K562 (cell line): ENCODE data around the gene TARS3. TPM values are rescaled to one million over a fixed set of nuclear protein-coding genes. Genes with fewer than 3 reads are reported as not detected.

Source experiments
- ATAC-seq: fragments of 200-7000 bp; cut with Tn5 transposase; 3 replicates; pipeline ENCODE4 v1.9.1; 2020; ENCODE audit warnings: moderate library complexity
- BruUV-seq: library from RNA; stranded (reverse); fragments of 400-500 nt; replicated peaks from 2 replicates; lab custom pipeline; 2021; lab: Mats Ljungman, UMichigan
- CTCF ChIA-PET: fragments of 300-600 bp; formaldehyde crosslinking; extraction: SDS; loops from one replicate; lab custom pipeline; 2021; ENCODE audit warnings: low intra/inter-chr PET ratio; lab: Yijun Ruan, JAX
- POLR2A ChIA-PET: fragments of 300-600, 350-650 bp; sonication (Branson Sonifier 250); formaldehyde crosslinking; extraction: SDS; loops from one replicate; lab custom pipeline; 2021; ENCODE audit warnings: antibody characterized with exemption, inconsistent platforms; lab: Yijun Ruan, JAX
- DNase-seq, 4 experiments: peaks; one replicate each; pipeline versions ENCODE4 v3.0.0 to v3.0.0-alpha.2; 2011 to 2018; ENCODE audit warnings: low spot score in 3 of 4, mixed read lengths in 3 of 4; ENCODE audit errors: extremely low read depth in 1 of 4
- FAIRE-seq: peaks from 2 replicates; lab custom pipeline; 2011; peaks lifted over from hg19 to GRCh38; lab: Jason Lieb, UNC
- H2AFZ ChIP-seq: 2 replicates; pipeline ENCODE4 v1.6.0; 2011; ENCODE audit warnings: low read depth, low read length, control low read depth, inconsistent platforms
- H3K27ac ChIP-seq: fragments of 200-600 bp; 3 replicates; pipeline ENCODE4 v1.8.0; 2011; ENCODE audit warnings: low read depth, mild to moderate bottlenecking, control low read depth, inconsistent platforms, low read length, moderate library complexity, mixed read lengths; ENCODE audit errors: extremely low read depth
- H3K27me3 ChIP-seq, 2 experiments: fragments of 300-600 bp in 1 of 2; 2 replicates in 1 of 2; 3 replicates in 1 of 2; pipeline versions ENCODE4 v1.6.0 to v1.8.0; 2011; ENCODE audit warnings: inconsistent platforms in 2 of 2, low read length in 2 of 2, mild to moderate bottlenecking in 1 of 2, mixed read lengths in 1 of 2, moderate library complexity in 1 of 2; ENCODE audit not compliant: control insufficient read depth in 2 of 2, insufficient read depth in 2 of 2
- H3K36me3 ChIP-seq: fragments of 300-600 bp; 3 replicates; pipeline ENCODE4 v1.8.0; 2011; ENCODE audit warnings: mild to moderate bottlenecking, low read length, inconsistent platforms; ENCODE audit not compliant: control insufficient read depth, insufficient read depth
- H3K4me1 ChIP-seq, 2 experiments: fragments of 200-600 bp in 1 of 2; replicated peaks in 1 of 2; 2 replicates in 1 of 2; 3 replicates in 1 of 2; pipeline versions ENCODE4 v1.5.1 to v1.8.0; 2011; ENCODE audit warnings: inconsistent platforms in 2 of 2, low read length in 2 of 2, mild to moderate bottlenecking in 1 of 2, mixed read lengths in 1 of 2, moderate library complexity in 1 of 2; ENCODE audit not compliant: control insufficient read depth in 2 of 2, insufficient read depth in 2 of 2
- H3K4me2 ChIP-seq: 2 replicates; pipeline ENCODE4 v1.6.1; 2011; ENCODE audit warnings: low read length, control low read depth, inconsistent platforms, mixed read lengths; ENCODE audit not compliant: insufficient read depth
- H3K4me3 ChIP-seq: fragments of 200-600 bp; sonication (generic), shearing (Covaris generic); 2 replicates; pipeline ENCODE4 v1.5.1; 2016; ENCODE audit warnings: control low read depth, inconsistent platforms
- H3K79me2 ChIP-seq: fragments of 200-600 bp; 3 replicates; pipeline ENCODE4 v1.8.0; 2011; ENCODE audit warnings: low read length, inconsistent platforms; ENCODE audit not compliant: control insufficient read depth, insufficient read depth
- H3K9ac ChIP-seq, 2 experiments: 2 replicates each; pipeline versions ENCODE4 v1.6.0 to v1.6.1; 2011; ENCODE audit warnings: low read depth in 2 of 2, low read length in 2 of 2, control low read depth in 1 of 2, inconsistent platforms in 1 of 2, mild to moderate bottlenecking in 1 of 2, mixed read lengths in 1 of 2; ENCODE audit not compliant: insufficient read depth in 1 of 2
- H3K9me1 ChIP-seq: one replicate; pipeline ENCODE4 v1.6.0; 2011; ENCODE audit warnings: inconsistent platforms, mild to moderate bottlenecking, low read length, moderate library complexity; ENCODE audit not compliant: control insufficient read depth, insufficient read depth
- H3K9me3 ChIP-seq: replicated peaks from 2 replicates; pipeline ENCODE4 v1.5.1; 2011; ENCODE audit warnings: low read depth, low read length, inconsistent platforms; ENCODE audit not compliant: control insufficient read depth, insufficient read depth
- H4K20me1 ChIP-seq: replicated peaks from 2 replicates; pipeline ENCODE4 v1.6.1; 2011; ENCODE audit warnings: low read length, inconsistent platforms, mixed read lengths; ENCODE audit not compliant: control insufficient read depth, insufficient read depth
- HCFC1 ChIP-seq: IDR thresholded peaks from 2 replicates; pipeline ENCODE4 v1.6.1; 2012; ENCODE audit warnings: low read depth, low read length, improper control_type of control experiment
- SMARCA5 ChIP-seq: fragments of 450-650 bp; IDR thresholded peaks from 2 replicates; pipeline ENCODE4 v1.6.1; 2016
- ZBTB34 ChIP-seq: fragments of 250-450 bp; sonication (Bioruptor Pico); IDR thresholded peaks from 2 replicates; pipeline ENCODE4 v1.8.0; 2021; ENCODE audit warnings: mild to moderate bottlenecking, moderate library complexity
- ZNF586 ChIP-seq: fragments of 450-650 bp; formaldehyde crosslinking; conservative IDR thresholded peaks from 2 replicates; pipeline ENCODE4 v1.4.0; 2020; ENCODE audit warnings: mild to moderate bottlenecking, moderate library complexity
- ZSCAN32 ChIP-seq: fragments of 450-650 bp; formaldehyde crosslinking; IDR thresholded peaks from 2 replicates; pipeline ENCODE4 v1.4.0; 2020; ENCODE audit warnings: mild to moderate bottlenecking, moderate library complexity
- WGBS: fragments of 100-300 bp; shearing (Covaris generic); methylation state at CpG from one replicate; pipeline ENCODE4 v1.1.6; 2016; ENCODE audit warnings: low coverage, mixed read lengths; ENCODE audit not compliant: insufficient coverage; ENCODE audit errors: missing lambda C conversion rate; 5-methylcytosine and 5-hydroxymethylcytosine counted together
- in situ Hi-C: fragments of 300-500 bp; cut with MboI; formaldehyde crosslinking; loops from 4 replicates; pipeline ENCODE4 v1.15.0; 2018; ENCODE audit warnings: inconsistent platforms, mixed read lengths
- intact Hi-C: fragments of 100-400 bp; cut with micrococcal nuclease; formaldehyde crosslinking; loops from 2 replicates; pipeline ENCODE4 v1.14.2; 2022
- polyA plus RNA-seq, 8 experiments: library from polyadenylated mRNA; depleted of rRNA in 4 of 8; stranded (reverse) in 5 of 8; unstranded in 3 of 8; fragments of >200 nt; fragmentation: Nextera tagmentation in 2 of 8; fragmentation: Illumina TruSeq in 1 of 8; extraction: Ambion mirVana in 2 of 8; extraction: Trizol in 1 of 8; gene quantifications; 2 replicates each; pipeline versions ENCODE4 v1.2.1 to v1.2.3, GENCODE V29; 2011 to 2014; ENCODE audit warnings: inconsistent platforms in 1 of 8, missing spikeins in 1 of 8
- total RNA-seq, 7 experiments: library from RNA; depleted of rRNA in 6 of 7; stranded (reverse); fragments of >200 nt in 6 of 7; fragmentation: Illumina TruSeq in 2 of 7; extraction: Trizol in 2 of 7; gene quantifications; 2 replicates each; pipeline versions ENCODE4 v1.2.1 to v1.2.3, GENCODE V29; 2011 to 2021; ENCODE audit warnings: low replicate concordance in 1 of 7
- TF ChIP-seq, protein P1 (sequence below): fragments of 250-450 bp; sonication (Bioruptor Pico); IDR thresholded peaks from 2 replicates; pipeline ENCODE4 v1.5.0; 2020; ENCODE audit warnings: mild to moderate bottlenecking

The TARS3 gene
- total and polyA plus RNA-seq, 9 of the 15 experiments (the other 6 are each of a cell fraction or from before 2014, with no cell fraction given): 2.1 to 14.7 (median 9.8) TPM

DNA sequence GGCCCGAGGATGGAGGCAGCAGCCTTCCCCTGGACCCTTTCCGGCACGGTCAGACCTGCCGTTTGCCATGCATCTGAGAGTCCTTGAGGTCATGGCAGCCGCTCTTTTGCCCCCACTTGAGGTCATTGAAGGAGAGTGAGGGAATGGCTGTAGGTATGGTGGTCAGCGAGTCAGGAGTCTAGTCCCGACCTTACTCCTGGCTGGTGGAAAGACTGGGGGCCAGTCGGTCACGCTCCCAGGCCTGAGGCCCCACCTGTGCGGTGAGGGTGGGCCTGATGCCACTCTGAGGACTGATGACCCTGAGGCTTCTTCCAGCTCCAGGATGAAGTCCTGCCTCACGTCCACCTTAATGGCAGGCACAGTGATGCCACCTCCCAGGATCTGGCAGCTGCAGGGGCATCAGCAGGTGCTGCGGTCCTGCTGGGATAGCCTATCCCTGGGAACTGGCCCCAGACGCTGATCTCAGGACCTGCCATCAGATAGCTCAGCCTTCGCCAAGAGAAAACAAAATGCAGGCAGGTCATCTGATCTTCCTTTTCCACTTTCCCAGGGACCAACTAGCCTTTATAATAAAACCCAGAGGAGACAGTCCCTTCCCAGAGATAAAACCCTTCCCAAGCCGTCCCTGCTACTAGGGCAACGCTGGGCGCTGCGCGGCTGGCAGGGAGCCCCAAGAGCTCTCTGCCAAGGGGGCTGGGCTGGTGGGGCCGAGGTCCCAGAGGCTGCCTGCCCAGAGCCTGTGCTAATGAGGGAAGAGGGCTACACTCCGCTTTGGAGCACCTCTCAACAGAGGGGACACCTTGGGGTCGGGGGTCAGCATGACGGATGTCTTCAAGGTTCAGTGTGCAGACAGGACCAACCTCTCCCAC lies 114.3 kb downstream of the TARS3 start:
- no TSS peak for BruUV-seq
- no peak overlapping the region for H2AFZ ChIP-seq
- H3K36me3 ChIP-seq: no peaks in the 10 kb centered on the region
- no peak overlapping the region for H3K9ac ChIP-seq
- DNase-seq (no peak), ATAC-seq (no peak), FAIRE-seq (no peak)
- TF ChIP-seq, protein P1, sequence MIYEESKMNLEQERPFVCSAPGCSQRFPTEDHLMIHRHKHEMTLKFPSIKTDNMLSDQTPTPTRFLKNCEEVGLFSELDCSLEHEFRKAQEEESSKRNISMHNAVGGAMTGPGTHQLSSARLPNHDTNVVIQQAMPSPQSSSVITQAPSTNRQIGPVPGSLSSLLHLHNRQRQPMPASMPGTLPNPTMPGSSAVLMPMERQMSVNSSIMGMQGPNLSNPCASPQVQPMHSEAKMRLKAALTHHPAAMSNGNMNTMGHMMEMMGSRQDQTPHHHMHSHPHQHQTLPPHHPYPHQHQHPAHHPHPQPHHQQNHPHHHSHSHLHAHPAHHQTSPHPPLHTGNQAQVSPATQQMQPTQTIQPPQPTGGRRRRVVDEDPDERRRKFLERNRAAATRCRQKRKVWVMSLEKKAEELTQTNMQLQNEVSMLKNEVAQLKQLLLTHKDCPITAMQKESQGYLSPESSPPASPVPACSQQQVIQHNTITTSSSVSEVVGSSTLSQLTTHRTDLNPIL: no peak
- no peak for TF ChIP-seq ZBTB34 (CRISPR knock-in tag)
- TF ChIP-seq SMARCA5: no peak
- no peak for TF ChIP-seq HCFC1
- no peak for TF ChIP-seq ZNF586 (CRISPR knock-in tag)
- no peak for TF ChIP-seq ZSCAN32 (CRISPR knock-in tag)
- H3K9me3 ChIP-seq: no peaks in the 10 kb centered on the region
- no peaks in the 10 kb centered on the region for H3K79me2 ChIP-seq
- in situ Hi-C loops (no loop called here), intact Hi-C loops (no loop called here)
- no peak overlapping the region for H3K4me2 ChIP-seq
- H3K27ac ChIP-seq: no peak overlapping the region
- no peaks in the 10 kb centered on the region for H3K9me1 ChIP-seq
- CTCF ChIA-PET: no interaction called here
- peaks cover 6% of the 10 kb centered on the region in 2 experiments; a peak in 4 of 5 replicates for H3K4me1 ChIP-seq
- no peak overlapping the region for H3K4me3 ChIP-seq
- POLR2A ChIA-PET: interaction anchor here (1.1 kb wide), 1 partner anchor 8 kb away, joined by 3 read pairs; no protein-coding TSS in a partner anchor
- peaks cover 41 to 77% of the 10 kb centered on the region in 2 experiments for H3K27me3 ChIP-seq
- H4K20me1 ChIP-seq: no peaks in the 10 kb centered on the region
- WGBS: 5% methylated on average over 18 of the region's 23 CpGs
